DMS53 treated with DMSO at 0.1 percent for 48 hours (cell line): Measurements from ENCODE around the gene FSTL3.

Source experiments
- DNase-seq: peaks from one replicate; lab custom pipeline; 2025; ENCODE audit not compliant: unreplicated experiment; lab: John Stamatoyannopoulos, UW

FSTL3 gene

GRCh38 chr19:732148-733069 lies 56.2 kb downstream of the FSTL3 start:
- no peak for DNase-seq
